ENCODE data around the gene FKBP1C. TPM values are rescaled to one million over a fixed set of nuclear protein-coding genes. Genes with fewer than 3 reads are reported as not detected.
"Not testable (repeated sequence)": the region's sequence is repeated elsewhere in the genome, so short reads cannot be mapped to it uniquely, and the experiment has no call there.

The FKBP1C gene
- total RNA-seq, 1 donor from 2014 or later, result not detected

- Mint-ChIP-seq H3K27ac (no peak overlapping the region), H3K4me3 (no peak overlapping the region), H3K4me1 (no peaks in the 10 kb centered on the region), H3K9me3 (peaks cover 12% of the 10 kb centered on the region), H3K36me3 (no peaks in the 10 kb centered on the region), H3K27me3 (ENCODE audit: insufficient read depth, low read depth) (peaks cover 2% of the 10 kb centered on the region)
- H3K27ac ChIP-seq, result no peak overlapping the region
- no peaks in the 10 kb centered on the region for H3K4me1 ChIP-seq
- H2AFZ ChIP-seq (replicated peaks), result no peak overlapping the region
- no peak for DNase-seq (ENCODE audit: low spot score)
- no peaks in the 10 kb centered on the region for H3K9me3 ChIP-seq (ENCODE audit: low read depth)
- H3K27me3 ChIP-seq, result no peaks in the 10 kb centered on the region
- no peaks in the 10 kb centered on the region for H3K36me3 ChIP-seq
- H3F3A ChIP-seq (ENCODE audit: low read depth), result no peaks in the 10 kb centered on the region
- TF ChIP-seq CTCF (IDR thresholded peaks at IDR 0.05), result no peak
- no peak for TF ChIP-seq EZH2phosphoT487 (IDR thresholded peaks at IDR 0.05)
- TF ChIP-seq EZH2 (IDR thresholded peaks at IDR 0.05), result no peak
- H3K79me2 ChIP-seq (ENCODE audit: low read depth), result no peaks in the 10 kb centered on the region
- H3K4me2 ChIP-seq, result no peak overlapping the region
- H4K20me1 ChIP-seq (ENCODE audit: low read depth), result no peaks in the 10 kb centered on the region
- no peak overlapping the region for H3K9ac ChIP-seq
- H3K4me3 ChIP-seq, result no peak overlapping the region
Observed at GRCh38 chr6:63214816-63215215, 3.5 kb downstream of the FKBP1C start.

GRCh38 chr6:63224179-63224578 lies 12.9 kb downstream of the FKBP1C start:
- Mint-ChIP-seq H3K27ac (no peak overlapping the region), H3K4me1 (no peaks in the 10 kb centered on the region), H3K36me3 (no peaks in the 10 kb centered on the region), H3K4me3 (no peak overlapping the region), H3K27me3 (ENCODE audit: insufficient read depth, low read depth) (no peaks in the 10 kb centered on the region), H3K9me3 (peaks cover 7% of the 10 kb centered on the region)
- no peak for TF ChIP-seq EZH2 (IDR thresholded peaks at IDR 0.05)
- TF ChIP-seq EZH2phosphoT487 (IDR thresholded peaks at IDR 0.05), result no peak
- TF ChIP-seq CTCF (IDR thresholded peaks at IDR 0.05), result no peak
- H3F3A ChIP-seq (ENCODE audit: low read depth), result peaks cover 6% of the 10 kb centered on the region
- H2AFZ ChIP-seq (replicated peaks), result no peak overlapping the region
- no peaks in the 10 kb centered on the region for H3K27me3 ChIP-seq
- H3K79me2 ChIP-seq (ENCODE audit: low read depth), result no peaks in the 10 kb centered on the region
- no peaks in the 10 kb centered on the region for H3K36me3 ChIP-seq
- no peak for DNase-seq (ENCODE audit: low spot score)
- H3K9me3 ChIP-seq (ENCODE audit: low read depth), result no peaks in the 10 kb centered on the region
- H3K4me3 ChIP-seq, result no peak overlapping the region
- H3K4me2 ChIP-seq, result no peak overlapping the region
- no peak overlapping the region for H3K27ac ChIP-seq
- peaks cover 11% of the 10 kb centered on the region for H3K4me1 ChIP-seq
- no peak overlapping the region for H3K9ac ChIP-seq
- H4K20me1 ChIP-seq (ENCODE audit: low read depth), result no peaks in the 10 kb centered on the region

- H3K9me3 ChIP-seq (ENCODE audit: low read depth); H3K36me3 Mint-ChIP-seq; H3K4me3 ChIP-seq; H3K79me2 ChIP-seq (ENCODE audit: low read depth); H3K9ac ChIP-seq; H2AFZ ChIP-seq (replicated peaks); H3K4me3 Mint-ChIP-seq; H3K27me3 Mint-ChIP-seq (ENCODE audit: insufficient read depth, low read depth); H3F3A ChIP-seq (ENCODE audit: low read depth); H3K36me3 ChIP-seq; H3K27ac Mint-ChIP-seq; H4K20me1 ChIP-seq (ENCODE audit: low read depth); H3K4me1 Mint-ChIP-seq; H3K27ac ChIP-seq; H3K4me2 ChIP-seq; H3K27me3 ChIP-seq; DNase-seq (ENCODE audit: low spot score): not testable (repeated sequence)
- H3K4me1 ChIP-seq, result peaks cover 11% of the 10 kb centered on the region
- H3K9me3 Mint-ChIP-seq, result peaks cover 11% of the 10 kb centered on the region
Observed at GRCh38 chr6:63225987-63226386, 14.7 kb downstream of the FKBP1C start.

- not testable (repeated sequence) for H3K27ac ChIP-seq; H3K9me3 ChIP-seq (ENCODE audit: low read depth); H3K27ac Mint-ChIP-seq; H3K79me2 ChIP-seq (ENCODE audit: low read depth); H3K4me1 ChIP-seq; H4K20me1 ChIP-seq (ENCODE audit: low read depth); DNase-seq (ENCODE audit: low spot score); H3K27me3 ChIP-seq; H3K27me3 Mint-ChIP-seq (ENCODE audit: insufficient read depth, low read depth); H3K36me3 ChIP-seq; H3K9ac ChIP-seq; H2AFZ ChIP-seq (replicated peaks); H3K4me3 Mint-ChIP-seq; H3K4me2 ChIP-seq; H3K4me1 Mint-ChIP-seq; H3F3A ChIP-seq (ENCODE audit: low read depth); H3K4me3 ChIP-seq; H3K36me3 Mint-ChIP-seq
- peaks cover 11% of the 10 kb centered on the region for H3K9me3 Mint-ChIP-seq
Observed at GRCh38 chr6:63227928-63228894, 16.9 kb downstream of the FKBP1C start.

GRCh38 chr6:63230027-63230426 lies 18.8 kb downstream of the FKBP1C start:
- DNase-seq (ENCODE audit: low spot score); H3K9ac ChIP-seq; H3K4me1 ChIP-seq; H3K27me3 Mint-ChIP-seq (ENCODE audit: insufficient read depth, low read depth); H3K79me2 ChIP-seq (ENCODE audit: low read depth); H3K4me2 ChIP-seq; H4K20me1 ChIP-seq (ENCODE audit: low read depth); H3K27ac ChIP-seq; H3K36me3 ChIP-seq; H3K36me3 Mint-ChIP-seq; H3K4me1 Mint-ChIP-seq; H3K27ac Mint-ChIP-seq; H3K4me3 ChIP-seq; H3F3A ChIP-seq (ENCODE audit: low read depth); H3K27me3 ChIP-seq; H3K9me3 ChIP-seq (ENCODE audit: low read depth); H2AFZ ChIP-seq (replicated peaks); H3K4me3 Mint-ChIP-seq: not testable (repeated sequence)
- peaks cover 15% of the 10 kb centered on the region for H3K9me3 Mint-ChIP-seq

- not testable (repeated sequence) for DNase-seq (ENCODE audit: low spot score); H3K4me3 Mint-ChIP-seq; H3K27ac Mint-ChIP-seq
Observed at GRCh38 chr6:63230511-63230910, 19.2 kb downstream of the FKBP1C start.

More at GRCh38 chr6:63230511-63230910, 19.2 kb downstream of the FKBP1C start:
- not testable (repeated sequence) for H3K36me3 Mint-ChIP-seq; H3K36me3 ChIP-seq; H3K9me3 ChIP-seq (ENCODE audit: low read depth); H3K4me2 ChIP-seq; H3K27me3 Mint-ChIP-seq (ENCODE audit: insufficient read depth, low read depth); H3K79me2 ChIP-seq (ENCODE audit: low read depth); H3K4me1 Mint-ChIP-seq; H3K27me3 ChIP-seq; H3K9ac ChIP-seq; H3F3A ChIP-seq (ENCODE audit: low read depth); H4K20me1 ChIP-seq (ENCODE audit: low read depth); H3K27ac ChIP-seq; H3K4me3 ChIP-seq; H3K4me1 ChIP-seq; H2AFZ ChIP-seq (replicated peaks)
- peaks cover 16% of the 10 kb centered on the region for H3K9me3 Mint-ChIP-seq

Data from neural progenitor cell (in vitro differentiated cells).